Central memory CD8-positive, alpha-beta T cell (primary cell): ENCODE measurements around the gene TMEM248.
A peak's percentile ranks its signal among the peaks of the same experiment; 100 is the strongest.
"Not testable (repeated sequence)": the region's sequence is repeated elsewhere in the genome, so short reads cannot be mapped to it uniquely, and the experiment has no call there.

Experiments used
- ATAC-seq: fragments of 150-1000 bp; cut with Tn5 transposase; replicated peaks from 2 replicates; pipeline ENCODE4 v1.10.0; 2022; ENCODE audit warnings: mild to moderate bottlenecking, moderate FRiP score, moderate number of reproducible peaks; ENCODE audit not compliant: poor library complexity, severe bottlenecking; ENCODE audit errors: extremely low read depth
- DNase-seq, 2 donors: peaks; one replicate each; pipeline ENCODE4 v3.0.0; 2021; ENCODE audit warnings: low spot score in 2 of 2
- H3K27ac Mint-ChIP-seq: one replicate; pipeline ENCODE4 v1.8.0; 2022; ENCODE audit warnings: low read depth, mild to moderate bottlenecking, moderate library complexity, mixed read lengths
- H3K27me3 Mint-ChIP-seq: one replicate; pipeline ENCODE4 v1.8.0; 2022; ENCODE audit warnings: mixed read lengths
- H3K36me3 Mint-ChIP-seq: one replicate; pipeline ENCODE4 v1.8.0; 2022; ENCODE audit warnings: mild to moderate bottlenecking, moderate library complexity, mixed read lengths; ENCODE audit not compliant: insufficient read depth
- H3K4me1 Mint-ChIP-seq: one replicate; pipeline ENCODE4 v1.8.0; 2022; ENCODE audit warnings: mixed read lengths
- H3K4me3 Mint-ChIP-seq: one replicate; pipeline ENCODE4 v1.8.0; 2022; ENCODE audit warnings: mild to moderate bottlenecking, moderate library complexity, mixed read lengths
- H3K9me3 Mint-ChIP-seq: one replicate; pipeline ENCODE4 v1.8.0; 2022; ENCODE audit warnings: mixed read lengths

The TMEM248 gene

GRCh38 chr7:66899552-66900280, 21.3 kb upstream of the TMEM248 start:
- H3K4me1 Mint-ChIP-seq = no peaks in the 10 kb centered on the region
- H3K27ac Mint-ChIP-seq = no peak overlapping the region
- no peak overlapping the region for H3K4me3 Mint-ChIP-seq
- DNase-seq (no peak), ATAC-seq (no peak)
- no peaks in the 10 kb centered on the region for H3K9me3 Mint-ChIP-seq
- peaks cover 2% of the 10 kb centered on the region for H3K36me3 Mint-ChIP-seq
- H3K27me3 Mint-ChIP-seq = no peaks in the 10 kb centered on the region

- ATAC-seq = no peak
- H3K9me3 Mint-ChIP-seq = no peaks in the 10 kb centered on the region
- H3K27me3 Mint-ChIP-seq = no peaks in the 10 kb centered on the region
- no peak overlapping the region for H3K27ac Mint-ChIP-seq
- H3K36me3 Mint-ChIP-seq = peaks cover 2% of the 10 kb centered on the region
- no peaks in the 10 kb centered on the region for H3K4me1 Mint-ChIP-seq
- H3K4me3 Mint-ChIP-seq = no peak overlapping the region
- no peak for DNase-seq
These were observed 18.8 kb upstream of the TMEM248 start for GRCh38 chr7:66901941-66902843.

DNA sequence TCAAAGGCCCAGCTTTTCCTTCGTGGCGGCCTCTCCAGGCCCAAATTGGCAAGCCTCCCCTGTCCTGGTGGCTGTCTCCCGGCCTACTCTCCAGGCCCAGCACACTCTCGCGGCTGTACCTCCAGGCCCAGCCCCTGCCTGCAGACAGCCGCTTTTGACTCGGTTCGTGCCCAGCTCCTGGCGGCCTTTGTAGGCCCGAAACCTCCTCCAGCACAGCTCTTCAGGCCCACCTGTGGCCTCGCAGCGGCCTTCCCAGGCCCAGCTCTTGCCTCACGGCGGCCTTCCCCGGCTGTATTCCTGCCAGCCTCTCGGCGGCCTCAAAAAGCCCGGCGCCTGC, 18.2 kb upstream of the TMEM248 start:
- no peaks in the 10 kb centered on the region for H3K27me3 Mint-ChIP-seq
- DNase-seq = no peak

DNA sequence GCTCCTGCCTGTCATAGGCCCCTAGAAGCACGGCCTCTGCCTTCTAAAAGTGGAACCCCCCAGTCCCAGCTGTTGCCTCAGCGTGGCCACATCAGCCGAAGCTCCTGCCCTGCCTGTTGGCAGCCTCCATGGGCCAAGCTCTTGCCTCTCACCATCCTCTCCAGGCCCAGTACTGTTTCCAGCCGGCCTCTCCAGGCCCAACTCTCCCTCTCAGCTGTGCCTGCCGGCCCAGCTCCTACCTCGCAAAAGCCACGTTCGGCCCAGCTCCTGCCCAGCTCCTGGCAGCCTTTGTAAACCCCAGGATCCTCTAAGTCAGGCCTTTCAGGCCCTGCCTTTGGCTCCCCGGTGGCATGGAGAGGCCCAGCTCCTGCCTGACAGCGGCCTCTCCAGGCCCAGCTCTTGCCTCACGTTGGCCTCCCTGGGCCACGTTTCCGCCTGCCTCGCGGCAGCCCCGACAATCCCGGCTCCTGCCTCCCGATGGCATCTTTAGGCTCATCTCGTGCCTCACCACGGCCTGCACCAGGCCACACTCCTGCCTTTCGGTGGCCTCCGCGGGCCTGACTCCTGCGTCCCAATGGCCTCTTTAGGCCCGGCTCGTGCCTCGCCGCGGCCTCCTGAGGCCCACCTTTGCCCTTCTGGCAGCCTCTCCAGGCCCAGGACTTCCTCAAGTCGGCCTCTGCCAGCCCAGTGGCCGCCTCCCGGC, 17.5 kb upstream of the TMEM248 start:
- H3K27ac Mint-ChIP-seq = no peak overlapping the region
- H3K9me3 Mint-ChIP-seq = no peaks in the 10 kb centered on the region
- no peaks in the 10 kb centered on the region for H3K4me1 Mint-ChIP-seq
- no peaks in the 10 kb centered on the region for H3K27me3 Mint-ChIP-seq
- H3K36me3 Mint-ChIP-seq = peaks cover 2% of the 10 kb centered on the region
- DNase-seq (no peak), ATAC-seq (no peak)
- H3K4me3 Mint-ChIP-seq = no peak overlapping the region

More for the DNA sequence above, 18.2 kb upstream of the TMEM248 start:
- ATAC-seq = no peak
- Mint-ChIP-seq H3K4me1 (no peaks in the 10 kb centered on the region), H3K9me3 (no peaks in the 10 kb centered on the region), H3K36me3 (peaks cover 2% of the 10 kb centered on the region), H3K27ac (no peak overlapping the region), H3K4me3 (no peak overlapping the region)

- H3K9me3 Mint-ChIP-seq = no peaks in the 10 kb centered on the region
These were observed 16.9 kb upstream of the TMEM248 start for GRCh38 chr7:66904063-66904593.

GRCh38 chr7:66905278-66905677, 15.7 kb upstream of the TMEM248 start:
- Mint-ChIP-seq H3K4me3 (no peak overlapping the region), H3K27me3 (no peaks in the 10 kb centered on the region), H3K9me3 (no peaks in the 10 kb centered on the region), H3K4me1 (no peaks in the 10 kb centered on the region), H3K27ac (peak overlapping the region; percentile 78), H3K36me3 (no peaks in the 10 kb centered on the region)
- no peak for ATAC-seq
- no peak for DNase-seq

More at GRCh38 chr7:66904063-66904593, 16.9 kb upstream of the TMEM248 start:
- Mint-ChIP-seq H3K4me3 (no peak overlapping the region), H3K4me1 (no peaks in the 10 kb centered on the region), H3K36me3 (no peaks in the 10 kb centered on the region), H3K27me3 (no peaks in the 10 kb centered on the region), H3K27ac (no peak overlapping the region)
- ATAC-seq (no peak), DNase-seq (no peak)

GRCh38 chr7:66905689-66906088, 15.3 kb upstream of the TMEM248 start:
- Mint-ChIP-seq H3K4me3 (no peak overlapping the region), H3K4me1 (no peaks in the 10 kb centered on the region)

GRCh38 chr7:66907731-66908130, 13.3 kb upstream of the TMEM248 start:
- ATAC-seq (no peak), DNase-seq (no peak)
- no peaks in the 10 kb centered on the region for H3K27me3 Mint-ChIP-seq
- H3K9me3 Mint-ChIP-seq = no peaks in the 10 kb centered on the region
- H3K4me3 Mint-ChIP-seq = no peak overlapping the region
- H3K4me1 Mint-ChIP-seq = no peaks in the 10 kb centered on the region
- H3K27ac Mint-ChIP-seq = no peak overlapping the region
- no peaks in the 10 kb centered on the region for H3K36me3 Mint-ChIP-seq

More at GRCh38 chr7:66905689-66906088, 15.3 kb upstream of the TMEM248 start:
- Mint-ChIP-seq H3K36me3 (no peaks in the 10 kb centered on the region), H3K27ac (peak overlapping the region; percentile 78), H3K27me3 (no peaks in the 10 kb centered on the region), H3K9me3 (no peaks in the 10 kb centered on the region)
- ATAC-seq (no peak), DNase-seq (no peak)

DNA sequence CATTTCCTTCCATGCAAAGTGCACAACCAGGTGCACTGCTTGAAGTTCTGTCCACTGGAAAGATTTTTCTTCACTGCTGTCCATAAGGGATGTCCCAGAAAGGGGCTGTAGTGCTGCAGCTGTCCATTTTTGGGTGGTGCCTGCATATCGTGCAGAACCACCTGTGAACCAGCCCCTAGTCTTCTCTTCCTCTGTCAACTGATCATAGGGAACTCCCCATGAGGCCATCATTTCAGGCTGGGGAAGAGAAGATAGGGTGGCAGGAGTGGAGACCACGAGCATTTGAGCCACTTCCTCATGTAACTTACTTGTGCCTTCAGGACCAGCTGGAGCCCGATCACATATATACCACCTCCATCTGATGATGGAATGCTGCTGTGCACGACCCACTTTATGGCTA, 12.4 kb upstream of the TMEM248 start:
- H3K36me3 Mint-ChIP-seq, H3K9me3 Mint-ChIP-seq, H3K27ac Mint-ChIP-seq, DNase-seq, H3K4me3 Mint-ChIP-seq, H3K4me1 Mint-ChIP-seq, H3K27me3 Mint-ChIP-seq, ATAC-seq: not testable (repeated sequence)

- H3K4me1 Mint-ChIP-seq = no peaks in the 10 kb centered on the region
- DNase-seq (no peak), ATAC-seq (no peak)
- no peaks in the 10 kb centered on the region for H3K27me3 Mint-ChIP-seq
- no peaks in the 10 kb centered on the region for H3K9me3 Mint-ChIP-seq
- no peak overlapping the region for H3K4me3 Mint-ChIP-seq
- no peaks in the 10 kb centered on the region for H3K36me3 Mint-ChIP-seq
- H3K27ac Mint-ChIP-seq = no peak overlapping the region
These were observed 10.2 kb upstream of the TMEM248 start for GRCh38 chr7:66910789-66911188.

DNA sequence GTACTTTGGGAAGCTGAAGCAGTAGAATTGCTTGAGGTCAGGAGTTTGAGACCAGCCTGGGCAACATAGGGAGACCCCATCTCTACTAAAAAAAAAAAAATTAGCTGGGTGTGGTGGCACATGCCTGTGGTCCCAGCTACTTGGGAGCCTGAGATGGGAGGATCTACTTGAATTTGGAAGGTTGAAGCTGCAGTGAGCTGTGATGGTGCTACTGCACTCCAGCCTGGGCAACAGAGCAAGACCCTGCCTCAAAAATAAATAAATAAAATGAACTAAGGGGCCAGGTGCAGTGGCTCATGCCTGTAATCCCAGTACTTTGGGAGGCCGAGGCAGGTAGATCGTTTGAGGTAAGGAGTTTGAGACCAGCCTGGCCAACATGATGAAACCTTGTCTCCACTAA, 9.8 kb upstream of the TMEM248 start:
- not testable (repeated sequence) for DNase-seq, H3K27ac Mint-ChIP-seq, H3K9me3 Mint-ChIP-seq, H3K4me3 Mint-ChIP-seq, ATAC-seq, H3K36me3 Mint-ChIP-seq, H3K4me1 Mint-ChIP-seq, H3K27me3 Mint-ChIP-seq

- H3K36me3 Mint-ChIP-seq = no peaks in the 10 kb centered on the region
- H3K27ac Mint-ChIP-seq = no peak overlapping the region
- no peaks in the 10 kb centered on the region for H3K9me3 Mint-ChIP-seq
These were observed 8.8 kb upstream of the TMEM248 start for GRCh38 chr7:66912195-66912594.

More at GRCh38 chr7:66912195-66912594, 8.8 kb upstream of the TMEM248 start:
- Mint-ChIP-seq H3K27me3 (no peaks in the 10 kb centered on the region), H3K4me3 (no peak overlapping the region), H3K4me1 (no peaks in the 10 kb centered on the region)
- ATAC-seq = no peak
- no peak for DNase-seq
